ENCODE data around the gene GRIA4. TPM values are rescaled to one million over a fixed set of nuclear protein-coding genes. Genes with fewer than 3 reads are reported as not detected.

GRIA4 gene
- polyA plus RNA-seq, 1 of the 3 experiments (the other 2 are of a cell fraction): 0.02 TPM

- TF ChIP-seq, protein P1, sequence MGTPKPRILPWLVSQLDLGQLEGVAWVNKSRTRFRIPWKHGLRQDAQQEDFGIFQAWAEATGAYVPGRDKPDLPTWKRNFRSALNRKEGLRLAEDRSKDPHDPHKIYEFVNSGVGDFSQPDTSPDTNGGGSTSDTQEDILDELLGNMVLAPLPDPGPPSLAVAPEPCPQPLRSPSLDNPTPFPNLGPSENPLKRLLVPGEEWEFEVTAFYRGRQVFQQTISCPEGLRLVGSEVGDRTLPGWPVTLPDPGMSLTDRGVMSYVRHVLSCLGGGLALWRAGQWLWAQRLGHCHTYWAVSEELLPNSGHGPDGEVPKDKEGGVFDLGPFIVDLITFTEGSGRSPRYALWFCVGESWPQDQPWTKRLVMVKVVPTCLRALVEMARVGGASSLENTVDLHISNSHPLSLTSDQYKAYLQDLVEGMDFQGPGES (IDR thresholded peaks at IDR 0.05; ENCODE audit: low read depth, low read length): no peak
- no peak for TF ChIP-seq CTCF (IDR thresholded peaks at IDR 0.05)
- TF ChIP-seq ELF1 (IDR thresholded peaks at IDR 0.05): no peak
- TF ChIP-seq SMC3 (IDR thresholded peaks at IDR 0.05; ENCODE audit: low read depth, low read length): no peak
These were observed 87.4 kb downstream of the GRIA4 start (continued) for GRCh38 chr11:105697291-105697690.

- Histone ChIP-seq H4K20me1 (ENCODE audit: insufficient read depth) (no peaks in the 10 kb centered on the region), H2AFZ (ENCODE audit: low read depth) (no peak overlapping the region), H3K4me1 (ENCODE audit: control insufficient read depth in 1 of 2, insufficient read depth in 2 of 2, low read depth in 1 of 2, low read length in 1 of 2) (no peaks in the 10 kb centered on the region), H3K36me3 (replicated peaks in 1 of 2; ENCODE audit: control insufficient read depth in 1 of 2, insufficient read depth in 2 of 2, low read length in 1 of 2) (no peaks in the 10 kb centered on the region), H3K9ac (no peak overlapping the region), H3K4me2 (no peak overlapping the region), H3K79me2 (ENCODE audit: insufficient read depth) (no peaks in the 10 kb centered on the region), H3F3A (replicated peaks; ENCODE audit: insufficient read depth) (no peaks in the 10 kb centered on the region), H3K27me3 (ENCODE audit: insufficient read depth) (no peaks in the 10 kb centered on the region), H3K9me3 (no peaks in the 10 kb centered on the region), H3K9me2 (no peaks in the 10 kb centered on the region), H3K27ac (ENCODE audit: low read depth in 2 of 2, low read length in 1 of 2) (no peak overlapping the region), H3K4me3 (ENCODE audit: low read depth in 2 of 2, low read length in 1 of 2) (no peak overlapping the region)
- 33% methylated on average over 3 of the region's 3 CpGs for WGBS (ENCODE audit: low lambda C conversion rate)
- CTCF ChIA-PET: interaction anchor here (1.1 kb wide), 1 partner anchor 20 kb away, joined by 3 read pairs; no protein-coding TSS in a partner anchor
- no peak for TF ChIP-seq SMC3 (IDR thresholded peaks at IDR 0.05; ENCODE audit: low read depth, low read length)
- no peak for TF ChIP-seq POLR2AphosphoS5 (IDR thresholded peaks at IDR 0.05; ENCODE audit: low read depth, low read length)
- TF ChIP-seq YY1 (IDR thresholded peaks at IDR 0.05; ENCODE audit: low read depth): no peak
- no peak for TF ChIP-seq GATA2 (CRISPR knock-in tag; IDR thresholded peaks at IDR 0.05)
- no peak for TF ChIP-seq RFX5 (IDR thresholded peaks at IDR 0.05; ENCODE audit: low read length)
- TF ChIP-seq CHD2 (IDR thresholded peaks at IDR 0.05; ENCODE audit: low read length, partially characterized antibody): no peak
- TF ChIP-seq GABPA (IDR thresholded peaks at IDR 0.05; ENCODE audit: low read depth): no peak
- DNase-seq: no peak
- POLR2A ChIA-PET: no interaction called here
These were observed 89.3 kb downstream of the GRIA4 start for GRCh38 chr11:105699203-105699602.

DNA sequence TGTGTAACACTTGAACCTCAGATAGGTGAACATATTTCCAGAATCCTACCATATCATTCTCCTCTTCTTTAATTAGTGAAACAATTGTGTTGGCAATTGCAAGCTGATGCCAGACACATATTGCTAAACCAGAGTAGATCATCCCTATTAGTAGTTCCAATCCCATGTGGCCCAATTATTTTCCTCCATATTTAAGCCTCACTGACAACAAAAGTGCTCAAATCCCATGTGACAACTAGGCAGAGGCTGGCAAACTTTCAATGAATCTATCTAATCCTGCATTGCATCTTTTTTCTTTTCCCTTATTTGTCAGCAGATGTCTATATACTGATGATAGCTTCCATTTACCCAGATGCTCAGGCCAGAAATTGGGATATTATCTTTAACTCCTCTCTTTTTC is 90.4 kb downstream of the GRIA4 start:
- Histone ChIP-seq H3F3A (replicated peaks; ENCODE audit: insufficient read depth) (no peaks in the 10 kb centered on the region), H3K27ac (ENCODE audit: low read depth in 2 of 2, low read length in 1 of 2) (no peak overlapping the region), H3K9me3 (no peaks in the 10 kb centered on the region), H3K27me3 (ENCODE audit: insufficient read depth) (no peaks in the 10 kb centered on the region), H3K9ac (no peak overlapping the region), H2AFZ (ENCODE audit: low read depth) (no peak overlapping the region), H3K36me3 (replicated peaks in 1 of 2; ENCODE audit: control insufficient read depth in 1 of 2, insufficient read depth in 2 of 2, low read length in 1 of 2) (no peaks in the 10 kb centered on the region), H3K4me2 (no peak overlapping the region), H3K79me2 (ENCODE audit: insufficient read depth) (no peaks in the 10 kb centered on the region), H3K4me1 (ENCODE audit: control insufficient read depth in 1 of 2, insufficient read depth in 2 of 2, low read depth in 1 of 2, low read length in 1 of 2) (no peaks in the 10 kb centered on the region), H3K9me2 (no peaks in the 10 kb centered on the region), H4K20me1 (ENCODE audit: insufficient read depth) (no peaks in the 10 kb centered on the region), H3K4me3 (ENCODE audit: low read depth in 2 of 2, low read length in 1 of 2) (no peak overlapping the region)
- TF ChIP-seq GABPA (IDR thresholded peaks at IDR 0.05; ENCODE audit: low read depth): no peak
- no peak for TF ChIP-seq SMC3 (IDR thresholded peaks at IDR 0.05; ENCODE audit: low read depth, low read length)
- no peak for TF ChIP-seq CTCF (IDR thresholded peaks at IDR 0.05)
- TF ChIP-seq YY1 (IDR thresholded peaks at IDR 0.05; ENCODE audit: low read depth): no peak
- no peak for TF ChIP-seq NRF1 (IDR thresholded peaks at IDR 0.05; ENCODE audit: low read depth, low read length)
- no peak for TF ChIP-seq FOXM1 (IDR thresholded peaks at IDR 0.05; ENCODE audit: low read depth)
- no peak for TF ChIP-seq SIN3A (IDR thresholded peaks at IDR 0.05; ENCODE audit: borderline replicate concordance, low read depth, low read length)
- TF ChIP-seq, protein P1 (IDR thresholded peaks at IDR 0.05; ENCODE audit: low read depth, low read length): no peak
- no peak for TF ChIP-seq JUND (IDR thresholded peaks at IDR 0.05)
- TF ChIP-seq RCOR1 (IDR thresholded peaks at IDR 0.05; ENCODE audit: low read length): no peak
- no peak for TF ChIP-seq FOSL2 (IDR thresholded peaks at IDR 0.05; ENCODE audit: borderline replicate concordance, low read depth)
- TF ChIP-seq POLR2AphosphoS5 (IDR thresholded peaks at IDR 0.05; ENCODE audit: low read depth, low read length): no peak
- no peak for DNase-seq
- CTCF ChIA-PET: interaction anchor here (0.9 kb wide), 1 partner anchor 163 kb away, joined by 3 read pairs; no protein-coding TSS in a partner anchor
- POLR2A ChIA-PET: no interaction called here

Data from SK-N-SH (cell line).